ENCODE results near the gene ACVR2A. TPM values are rescaled to one million over a fixed set of nuclear protein-coding genes. Genes with fewer than 3 reads are reported as not detected.

ACVR2A gene
- total and polyA plus RNA-seq, 9 of the 15 experiments (the other 6 are each of a cell fraction or from before 2014, with no cell fraction given) = 1.2 to 3.9 (median 2.4) TPM

DNA sequence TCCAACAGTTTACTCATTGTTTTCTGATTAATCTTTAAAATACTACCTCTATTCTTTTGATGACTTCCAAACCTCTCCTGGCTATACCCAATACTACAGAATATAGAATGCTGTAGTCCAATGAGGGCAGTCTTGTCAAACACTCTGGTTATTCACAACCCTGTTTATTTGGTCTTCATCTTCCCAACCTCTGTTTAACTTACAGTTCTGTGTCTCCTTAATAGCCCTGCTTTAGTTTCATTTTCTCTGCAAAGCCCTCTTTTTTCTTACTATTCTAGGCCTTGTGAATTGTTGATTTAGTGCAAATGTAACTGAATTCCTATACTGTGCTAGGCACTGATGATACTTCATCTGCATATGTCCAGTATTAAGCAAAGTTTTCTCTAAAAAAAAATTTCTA, 40.0 kb downstream of the ACVR2A start (continued):
- TF ChIP-seq NFIX (CRISPR knock-in tag; IDR thresholded peaks at IDR 0.05; ENCODE audit: low read depth) (no peak), ZSCAN32 (CRISPR knock-in tag; IDR thresholded peaks at IDR 0.05) (no peak), CTBP1 (IDR thresholded peaks at IDR 0.05; ENCODE audit: borderline replicate concordance) (no peak)
- TF ChIP-seq, protein P1, sequence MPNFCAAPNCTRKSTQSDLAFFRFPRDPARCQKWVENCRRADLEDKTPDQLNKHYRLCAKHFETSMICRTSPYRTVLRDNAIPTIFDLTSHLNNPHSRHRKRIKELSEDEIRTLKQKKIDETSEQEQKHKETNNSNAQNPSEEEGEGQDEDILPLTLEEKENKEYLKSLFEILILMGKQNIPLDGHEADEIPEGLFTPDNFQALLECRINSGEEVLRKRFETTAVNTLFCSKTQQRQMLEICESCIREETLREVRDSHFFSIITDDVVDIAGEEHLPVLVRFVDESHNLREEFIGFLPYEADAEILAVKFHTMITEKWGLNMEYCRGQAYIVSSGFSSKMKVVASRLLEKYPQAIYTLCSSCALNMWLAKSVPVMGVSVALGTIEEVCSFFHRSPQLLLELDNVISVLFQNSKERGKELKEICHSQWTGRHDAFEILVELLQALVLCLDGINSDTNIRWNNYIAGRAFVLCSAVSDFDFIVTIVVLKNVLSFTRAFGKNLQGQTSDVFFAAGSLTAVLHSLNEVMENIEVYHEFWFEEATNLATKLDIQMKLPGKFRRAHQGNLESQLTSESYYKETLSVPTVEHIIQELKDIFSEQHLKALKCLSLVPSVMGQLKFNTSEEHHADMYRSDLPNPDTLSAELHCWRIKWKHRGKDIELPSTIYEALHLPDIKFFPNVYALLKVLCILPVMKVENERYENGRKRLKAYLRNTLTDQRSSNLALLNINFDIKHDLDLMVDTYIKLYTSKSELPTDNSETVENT (CRISPR knock-in tag; IDR thresholded peaks at IDR 0.05) = no peak
- TF ChIP-seq, protein P2, sequence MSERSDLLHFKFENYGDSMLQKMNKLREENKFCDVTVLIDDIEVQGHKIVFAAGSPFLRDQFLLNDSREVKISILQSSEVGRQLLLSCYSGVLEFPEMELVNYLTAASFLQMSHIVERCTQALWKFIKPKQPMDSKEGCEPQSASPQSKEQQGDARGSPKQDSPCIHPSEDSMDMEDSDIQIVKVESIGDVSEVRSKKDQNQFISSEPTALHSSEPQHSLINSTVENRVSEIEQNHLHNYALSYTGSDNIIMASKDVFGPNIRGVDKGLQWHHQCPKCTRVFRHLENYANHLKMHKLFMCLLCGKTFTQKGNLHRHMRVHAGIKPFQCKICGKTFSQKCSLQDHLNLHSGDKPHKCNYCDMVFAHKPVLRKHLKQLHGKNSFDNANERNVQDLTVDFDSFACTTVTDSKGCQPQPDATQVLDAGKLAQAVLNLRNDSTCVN (CRISPR knock-in tag; IDR thresholded peaks at IDR 0.05) = no peak

DNA sequence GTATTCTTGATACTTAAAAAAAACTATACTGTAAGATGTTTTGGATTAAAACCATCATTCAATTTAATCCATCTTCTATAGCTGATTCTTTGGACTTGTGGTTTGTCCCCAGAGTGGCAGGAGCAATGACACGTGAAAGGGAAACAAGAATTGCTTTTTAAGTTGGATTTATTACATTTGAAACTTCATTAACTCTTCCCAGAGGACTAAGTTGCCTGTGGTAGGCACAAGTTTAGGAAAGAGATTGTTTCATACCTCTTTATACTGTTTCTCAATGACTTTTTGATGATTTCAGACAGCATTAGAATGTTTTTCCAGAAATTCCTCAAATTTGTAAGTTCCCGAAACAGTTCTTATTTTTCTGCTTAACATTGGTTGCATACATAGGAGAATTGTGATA, 41.3 kb downstream of the ACVR2A start:
- in situ Hi-C loops (cut with MboI) = loop anchor here (25.0 kb wide), 1 partner anchor 849 kb away; no protein-coding TSS in a partner anchor
- H3K79me2 ChIP-seq (ENCODE audit: control insufficient read depth, insufficient read depth, low read length) = no peaks in the 10 kb centered on the region
- H3K27me3 ChIP-seq (ENCODE audit: control insufficient read depth in 2 of 2, insufficient read depth in 2 of 2, low read length in 2 of 2) = no peaks in the 10 kb centered on the region; a peak in 1 of 5 replicates

More for the DNA sequence above, 41.3 kb downstream of the ACVR2A start:
- DNase-seq (ENCODE audit: extremely low read depth in 1 of 4, low spot score in 3 of 4) = no peak
- intact Hi-C loops (cut with micrococcal nuclease) = no loop called here
- H3K9me1 ChIP-seq (ENCODE audit: control insufficient read depth, insufficient read depth, low read length) = no peaks in the 10 kb centered on the region
- BruUV-seq (replicated peaks) = no TSS peak
- H4K20me1 ChIP-seq (replicated peaks; ENCODE audit: control insufficient read depth, insufficient read depth, low read length) = no peaks in the 10 kb centered on the region
- no peak overlapping the region for H3K27ac ChIP-seq (ENCODE audit: extremely low read depth, low read depth, low read length)
- H3K4me1 ChIP-seq (replicated peaks in 1 of 2; ENCODE audit: control insufficient read depth in 2 of 2, insufficient read depth in 2 of 2, low read length in 2 of 2) = no peaks in the 10 kb centered on the region
- ATAC-seq = no peak
- TF ChIP-seq, protein P3, sequence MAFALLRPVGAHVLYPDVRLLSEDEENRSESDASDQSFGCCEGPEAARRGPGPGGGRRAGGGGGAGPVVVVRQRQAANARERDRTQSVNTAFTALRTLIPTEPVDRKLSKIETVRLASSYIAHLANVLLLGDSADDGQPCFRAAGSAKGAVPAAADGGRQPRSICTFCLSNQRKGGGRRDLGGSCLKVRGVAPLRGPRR (CRISPR knock-in tag; IDR thresholded peaks at IDR 0.05) = no peak
- TF ChIP-seq, protein P4, sequence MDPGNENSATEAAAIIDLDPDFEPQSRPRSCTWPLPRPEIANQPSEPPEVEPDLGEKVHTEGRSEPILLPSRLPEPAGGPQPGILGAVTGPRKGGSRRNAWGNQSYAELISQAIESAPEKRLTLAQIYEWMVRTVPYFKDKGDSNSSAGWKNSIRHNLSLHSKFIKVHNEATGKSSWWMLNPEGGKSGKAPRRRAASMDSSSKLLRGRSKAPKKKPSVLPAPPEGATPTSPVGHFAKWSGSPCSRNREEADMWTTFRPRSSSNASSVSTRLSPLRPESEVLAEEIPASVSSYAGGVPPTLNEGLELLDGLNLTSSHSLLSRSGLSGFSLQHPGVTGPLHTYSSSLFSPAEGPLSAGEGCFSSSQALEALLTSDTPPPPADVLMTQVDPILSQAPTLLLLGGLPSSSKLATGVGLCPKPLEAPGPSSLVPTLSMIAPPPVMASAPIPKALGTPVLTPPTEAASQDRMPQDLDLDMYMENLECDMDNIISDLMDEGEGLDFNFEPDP (CRISPR knock-in tag; IDR thresholded peaks at IDR 0.05) = no peak
- WGBS (ENCODE audit: insufficient coverage, low coverage, missing lambda C conversion rate) = 0% methylated on average over 2 of the region's 2 CpGs
- H3K4me2 ChIP-seq (ENCODE audit: insufficient read depth, low read length) = no peak overlapping the region
- FAIRE-seq = no peak
- no peaks in the 10 kb centered on the region for H3K36me3 ChIP-seq (ENCODE audit: control insufficient read depth, insufficient read depth, low read length)
- no peak overlapping the region for H3K4me3 ChIP-seq
- no peaks in the 10 kb centered on the region for H3K9me3 ChIP-seq (replicated peaks; ENCODE audit: control insufficient read depth, insufficient read depth, low read depth, low read length)
- CTCF ChIA-PET (ENCODE audit: low intra/inter-chr PET ratio) = no interaction called here
- no peak overlapping the region for H3K9ac ChIP-seq (ENCODE audit: insufficient read depth in 1 of 2, low read depth in 2 of 2, low read length in 2 of 2)
- POLR2A ChIA-PET = no interaction called here
- H2AFZ ChIP-seq (ENCODE audit: low read depth, low read length) = no peak overlapping the region
